ENCODE results near the gene DAB1.

GRCh38 chr1:57036641-57037579 is 386.9 kb downstream of the DAB1 start:
- no peak for TF ChIP-seq CBX3 (IDR thresholded peaks at IDR 0.05; ENCODE audit: borderline replicate concordance, low read depth)
- no peak for TF ChIP-seq EP300 (IDR thresholded peaks at IDR 0.05; ENCODE audit: borderline replicate concordance in 1 of 2, control insufficient read depth in 1 of 2, low read depth in 2 of 2, low read length in 2 of 2)
- no peak for TF ChIP-seq CTCF (IDR thresholded peaks at IDR 0.05 in 2 of 3, conservative IDR thresholded peaks at IDR 0.05 in 1 of 3; ENCODE audit: control insufficient read depth in 2 of 3, extremely low read depth in 1 of 3, insufficient read depth in 1 of 3, low read depth in 3 of 3, low read length in 3 of 3)
- TF ChIP-seq CHD2 (IDR thresholded peaks at IDR 0.05; ENCODE audit: borderline replicate concordance, low read depth, low read length): no peak
